Activated naive CD4-positive, alpha-beta T cell treated with anti-CD3 and anti-CD28 coated beads for 36 hours (primary cell): ENCODE results near the gene NR0B1. TPM values are rescaled to one million over a fixed set of nuclear protein-coding genes. Genes with fewer than 3 reads are reported as not detected.

Experiments
- CTCF ChIA-PET: fragments of 350-600 bp; sonication (Branson Sonifier 250); formaldehyde crosslinking; loops from one replicate; lab custom pipeline; 2021; ENCODE audit warnings: antibody characterized with exemption; lab: Charles Lee
- DNase-seq: peaks from one replicate; pipeline ENCODE4 v3.0.0-alpha.2; 2020
- H3K27ac Mint-ChIP-seq: one replicate; pipeline ENCODE4 v1.8.0; 2021; ENCODE audit warnings: mild to moderate bottlenecking, mixed read lengths
- H3K27me3 Mint-ChIP-seq: one replicate; pipeline ENCODE4 v1.8.0; 2021; ENCODE audit warnings: low read depth, mixed read lengths
- H3K36me3 Mint-ChIP-seq: one replicate; pipeline ENCODE4 v1.8.0; 2021; ENCODE audit warnings: low read depth, mixed read lengths
- H3K4me1 Mint-ChIP-seq: one replicate; pipeline ENCODE4 v1.8.0; 2021; ENCODE audit warnings: low read depth, mixed read lengths
- H3K4me3 Mint-ChIP-seq: one replicate; pipeline ENCODE4 v1.8.0; 2021; ENCODE audit warnings: mild to moderate bottlenecking, moderate library complexity, mixed read lengths
- H3K9me3 Mint-ChIP-seq: one replicate; pipeline ENCODE4 v1.8.0; 2021; ENCODE audit warnings: mixed read lengths
- intact Hi-C: fragments of 100-400 bp; cut with micrococcal nuclease; formaldehyde crosslinking; loops from one replicate; pipeline ENCODE4 v1.15.1; 2023
- total RNA-seq, 2 experiments: library from RNA; stranded (reverse); gene quantifications; one replicate each; pipeline ENCODE4 v1.2.3, GENCODE V29; 2021

The NR0B1 gene
- total RNA-seq, 2 experiments from 2014 or later = not detected

DNA sequence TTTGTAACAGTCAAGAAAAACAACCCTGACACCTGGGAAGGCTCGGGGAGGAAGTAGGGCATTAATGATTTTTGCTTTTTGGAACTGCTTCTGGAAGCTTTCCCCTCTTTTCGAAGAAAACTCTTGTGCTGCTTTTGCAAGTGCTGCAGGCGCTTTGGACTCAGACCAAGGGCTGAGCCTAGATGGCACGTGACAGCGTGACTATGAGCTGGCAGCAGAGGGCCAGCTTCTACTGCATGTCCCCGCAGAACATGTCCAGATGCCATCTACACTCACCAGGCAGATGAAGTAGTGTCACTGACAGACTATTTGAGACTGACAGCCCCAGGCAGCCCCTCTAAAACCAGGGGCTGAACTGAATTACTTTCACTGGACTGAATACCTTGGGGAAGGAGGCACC is 6.2 kb downstream of the NR0B1 start:
- Mint-ChIP-seq H3K9me3 (no peaks in the 10 kb centered on the region), H3K4me1 (peaks cover 2% of the 10 kb centered on the region), H3K27me3 (peaks cover 3% of the 10 kb centered on the region), H3K36me3 (no peaks in the 10 kb centered on the region), H3K4me3 (no peak overlapping the region), H3K27ac (no peak overlapping the region)
- CTCF ChIA-PET = no interaction called here
- intact Hi-C loops = no loop called here
- DNase-seq = no peak

GRCh38 chrX:30301963-30302362 is 7.2 kb downstream of the NR0B1 start:
- CTCF ChIA-PET = no interaction called here
- no peaks in the 10 kb centered on the region for H3K36me3 Mint-ChIP-seq
- intact Hi-C loops = no loop called here
- no peak for DNase-seq
- H3K27ac Mint-ChIP-seq = no peak overlapping the region
- H3K9me3 Mint-ChIP-seq = no peaks in the 10 kb centered on the region
- no peak overlapping the region for H3K4me3 Mint-ChIP-seq
- H3K4me1 Mint-ChIP-seq = no peaks in the 10 kb centered on the region
- no peaks in the 10 kb centered on the region for H3K27me3 Mint-ChIP-seq

DNA sequence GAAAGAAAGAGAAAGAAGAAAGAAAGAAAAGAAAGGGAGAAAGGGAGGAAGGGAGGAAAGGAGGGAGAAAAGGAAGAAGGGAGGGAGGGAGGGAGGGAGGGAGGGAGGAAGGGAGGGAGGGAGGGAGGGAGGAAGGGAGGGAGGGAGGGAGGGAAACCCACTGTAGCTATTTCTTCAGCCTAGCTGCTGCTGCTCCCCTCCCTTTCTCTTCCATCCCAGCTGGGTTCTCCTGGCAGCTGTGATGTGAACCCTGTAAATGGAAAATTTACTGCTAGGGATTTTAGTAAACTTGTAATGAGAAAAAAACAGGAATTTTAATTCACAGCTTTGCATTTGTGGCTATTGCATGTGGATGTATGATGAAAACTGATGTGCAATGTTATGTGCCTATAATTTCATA is 8.0 kb downstream of the NR0B1 start:
- no peak overlapping the region for H3K4me3 Mint-ChIP-seq
- H3K27ac Mint-ChIP-seq = no peak overlapping the region
- no peaks in the 10 kb centered on the region for H3K4me1 Mint-ChIP-seq
- no peaks in the 10 kb centered on the region for H3K9me3 Mint-ChIP-seq
- CTCF ChIA-PET = no interaction called here
- H3K36me3 Mint-ChIP-seq = no peaks in the 10 kb centered on the region
- H3K27me3 Mint-ChIP-seq = no peaks in the 10 kb centered on the region
- DNase-seq = no peak
- intact Hi-C loops = no loop called here

- Mint-ChIP-seq H3K27me3 (no peaks in the 10 kb centered on the region), H3K9me3 (no peaks in the 10 kb centered on the region), H3K27ac (no peak overlapping the region), H3K4me1 (no peaks in the 10 kb centered on the region), H3K4me3 (no peak overlapping the region), H3K36me3 (no peaks in the 10 kb centered on the region)
- intact Hi-C loops = no loop called here
- no peak for DNase-seq
- CTCF ChIA-PET = no interaction called here
Measured at GRCh38 chrX:30296408-30297254, 12.6 kb downstream of the NR0B1 start.

DNA sequence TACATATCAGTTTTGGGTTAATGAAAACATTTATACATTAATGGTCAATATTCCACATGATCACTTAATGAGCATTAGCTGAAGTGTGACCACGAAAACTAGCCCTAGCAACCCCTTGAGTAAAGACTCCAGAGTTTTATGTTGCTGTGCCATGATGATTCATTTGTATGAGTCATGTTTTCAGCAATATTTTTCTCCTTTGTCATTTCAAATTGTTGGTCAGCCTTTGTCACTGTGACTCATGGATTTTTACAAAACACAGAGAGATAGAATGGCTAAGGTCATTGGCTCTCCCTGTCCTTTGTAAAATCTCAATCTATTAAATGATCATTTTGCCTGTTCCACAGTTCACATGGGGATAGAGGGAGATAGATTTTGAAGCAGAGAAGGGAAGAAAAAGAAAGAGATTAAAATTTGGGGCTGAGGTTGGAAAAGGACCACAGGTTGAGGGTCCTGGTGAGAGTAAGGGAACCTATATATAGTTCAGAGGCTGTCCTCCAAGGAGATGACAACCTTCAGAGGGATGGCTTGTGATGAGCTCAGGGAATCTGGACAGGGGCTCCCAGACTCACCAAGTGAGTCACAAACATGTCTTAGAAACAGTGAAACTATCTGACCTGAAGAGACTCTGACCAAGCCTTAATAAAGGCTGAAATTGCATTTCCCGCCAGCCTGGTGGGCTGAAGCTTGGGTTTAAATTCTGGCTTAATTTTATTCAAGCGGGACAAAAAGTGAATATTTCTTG is 25.6 kb downstream of the NR0B1 start:
- Mint-ChIP-seq H3K27me3 (no peaks in the 10 kb centered on the region), H3K4me3 (no peak overlapping the region), H3K27ac (no peak overlapping the region), H3K36me3 (no peaks in the 10 kb centered on the region), H3K9me3 (no peaks in the 10 kb centered on the region), H3K4me1 (peaks cover 5% of the 10 kb centered on the region)
- intact Hi-C loops = loop anchor here (5.0 kb wide), 1 partner anchor 429 kb away; no protein-coding TSS in a partner anchor
- DNase-seq = no peak
- CTCF ChIA-PET = no interaction called here

DNA sequence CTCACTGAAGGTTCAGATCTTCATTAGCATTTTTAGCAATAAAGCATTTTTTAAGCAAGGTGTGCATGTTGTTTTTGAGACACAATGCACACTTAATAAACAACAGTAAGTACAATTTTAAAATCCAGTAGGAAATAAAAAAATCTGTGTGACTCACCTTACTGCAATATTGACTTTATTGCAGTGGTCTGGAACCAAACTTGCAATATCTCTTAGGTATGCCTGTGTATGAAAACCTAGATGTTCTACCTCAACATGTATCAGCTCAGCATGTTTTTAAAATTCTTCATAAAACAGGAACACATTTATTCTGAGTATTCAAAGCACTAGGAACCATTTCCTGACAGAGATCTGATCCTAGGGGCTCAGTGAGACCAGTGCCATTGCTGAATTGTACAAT is 26.7 kb downstream of the NR0B1 start:
- no peak for DNase-seq
- Mint-ChIP-seq H3K27me3 (no peaks in the 10 kb centered on the region), H3K36me3 (no peaks in the 10 kb centered on the region), H3K9me3 (no peaks in the 10 kb centered on the region), H3K4me1 (peaks cover 5% of the 10 kb centered on the region), H3K27ac (no peak overlapping the region), H3K4me3 (no peak overlapping the region)
- CTCF ChIA-PET = interaction anchor here (0.5 kb wide), 1 partner anchor 583 kb away, joined by 3 read pairs; no protein-coding TSS in a partner anchor
- intact Hi-C loops = loop anchor here (5.0 kb wide), 1 partner anchor 430 kb away; no protein-coding TSS in a partner anchor

GRCh38 chrX:30280428-30280827 is 28.8 kb downstream of the NR0B1 start:
- Mint-ChIP-seq H3K9me3 (no peaks in the 10 kb centered on the region), H3K36me3 (no peaks in the 10 kb centered on the region), H3K4me3 (no peak overlapping the region), H3K27me3 (no peaks in the 10 kb centered on the region), H3K4me1 (peaks cover 5% of the 10 kb centered on the region), H3K27ac (no peak overlapping the region)
- CTCF ChIA-PET = interaction anchor here (0.8 kb wide), 1 partner anchor 224 kb away, joined by 3 read pairs; no protein-coding TSS in a partner anchor
- DNase-seq = no peak
- intact Hi-C loops = loop anchor here (5.0 kb wide), 1 partner anchor 432 kb away; no protein-coding TSS in a partner anchor

- no peak overlapping the region for H3K4me3 Mint-ChIP-seq
- intact Hi-C loops = loop anchor here (5.0 to 10.0 kb wide), 2 partner anchors 209 to 316 kb away; no protein-coding TSS in a partner anchor
- H3K9me3 Mint-ChIP-seq = no peaks in the 10 kb centered on the region
- H3K27me3 Mint-ChIP-seq = no peaks in the 10 kb centered on the region
- peaks cover 5% of the 10 kb centered on the region for H3K4me1 Mint-ChIP-seq
- DNase-seq = no peak
- no peaks in the 10 kb centered on the region for H3K36me3 Mint-ChIP-seq
- CTCF ChIA-PET = no interaction called here
- H3K27ac Mint-ChIP-seq = no peak overlapping the region
Measured at GRCh38 chrX:30278365-30278764, 30.8 kb downstream of the NR0B1 start.

- H3K27ac Mint-ChIP-seq = no peak overlapping the region
- H3K4me3 Mint-ChIP-seq = no peak overlapping the region
- peaks cover 5% of the 10 kb centered on the region for H3K4me1 Mint-ChIP-seq
- DNase-seq = no peak
- CTCF ChIA-PET = no interaction called here
- intact Hi-C loops = loop anchor here (5.0 to 10.0 kb wide), 2 partner anchors 212 to 319 kb away; no protein-coding TSS in a partner anchor
- H3K9me3 Mint-ChIP-seq = no peaks in the 10 kb centered on the region
- H3K36me3 Mint-ChIP-seq = no peaks in the 10 kb centered on the region
- H3K27me3 Mint-ChIP-seq = no peaks in the 10 kb centered on the region
Measured at GRCh38 chrX:30275498-30275897, 33.7 kb downstream of the NR0B1 start.

DNA sequence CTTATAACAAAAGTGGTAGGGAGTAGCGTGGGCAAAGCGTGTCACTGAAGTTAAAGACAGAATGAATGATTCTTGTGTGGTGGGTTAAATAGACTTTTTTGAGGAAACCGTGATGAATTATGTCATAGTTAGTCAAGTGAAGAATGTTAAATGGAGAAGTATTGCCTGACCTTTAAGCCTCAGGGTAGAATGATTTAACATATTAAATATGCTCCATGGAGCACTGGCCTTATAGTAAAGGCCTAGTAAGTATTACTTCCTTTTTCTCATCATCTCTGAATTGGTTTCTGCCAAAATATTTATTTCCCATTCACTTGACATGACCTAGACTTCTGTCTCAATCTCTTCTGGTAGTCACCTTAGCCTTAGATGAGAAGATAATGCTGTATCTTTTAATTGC is 38.6 kb downstream of the NR0B1 start:
- no peaks in the 10 kb centered on the region for H3K4me1 Mint-ChIP-seq
- no peaks in the 10 kb centered on the region for H3K36me3 Mint-ChIP-seq
- no peak overlapping the region for H3K4me3 Mint-ChIP-seq
- H3K9me3 Mint-ChIP-seq = no peaks in the 10 kb centered on the region
- intact Hi-C loops = loop anchor here (10.0 kb wide), 1 partner anchor 324 kb away; no protein-coding TSS in a partner anchor
- no peak for DNase-seq
- CTCF ChIA-PET = no interaction called here
- no peak overlapping the region for H3K27ac Mint-ChIP-seq
- H3K27me3 Mint-ChIP-seq = no peaks in the 10 kb centered on the region

DNA sequence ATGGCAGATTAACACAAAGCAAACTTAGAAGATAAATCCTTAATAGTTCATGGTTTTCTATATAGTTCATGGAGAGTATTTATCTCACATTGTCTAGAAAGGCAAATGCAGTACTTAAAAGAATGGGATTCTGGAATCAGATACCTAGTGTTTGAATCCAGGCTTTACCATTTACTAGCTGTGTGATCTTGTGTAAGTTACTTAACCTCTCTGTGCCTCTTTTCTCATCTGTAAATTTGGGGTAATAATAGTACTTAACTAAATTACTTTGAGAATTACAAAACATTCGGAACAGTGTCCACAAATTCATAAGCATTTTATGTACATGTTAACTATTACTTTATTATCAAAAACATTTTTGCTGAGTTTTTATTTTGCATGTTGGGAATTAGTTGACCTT is 46.4 kb downstream of the NR0B1 start:
- peaks cover 2% of the 10 kb centered on the region for H3K27me3 Mint-ChIP-seq

GRCh38 chrX:30261012-30261411 is 48.2 kb downstream of the NR0B1 start:
- H3K27ac Mint-ChIP-seq = no peak overlapping the region
- H3K4me1 Mint-ChIP-seq = no peaks in the 10 kb centered on the region
- intact Hi-C loops = no loop called here
- CTCF ChIA-PET = no interaction called here
- DNase-seq = no peak
- no peak overlapping the region for H3K4me3 Mint-ChIP-seq
- no peaks in the 10 kb centered on the region for H3K9me3 Mint-ChIP-seq
- peaks cover 2% of the 10 kb centered on the region for H3K27me3 Mint-ChIP-seq
- H3K36me3 Mint-ChIP-seq = no peaks in the 10 kb centered on the region

More for the DNA sequence above, 46.4 kb downstream of the NR0B1 start:
- Mint-ChIP-seq H3K9me3 (no peaks in the 10 kb centered on the region), H3K36me3 (no peaks in the 10 kb centered on the region), H3K27ac (no peak overlapping the region), H3K4me3 (no peak overlapping the region), H3K4me1 (no peaks in the 10 kb centered on the region)
- intact Hi-C loops = no loop called here
- DNase-seq = no peak
- CTCF ChIA-PET = no interaction called here
